ENCODE measurements around the gene PPP6R1. TPM values are rescaled to one million over a fixed set of nuclear protein-coding genes. Genes with fewer than 3 reads are reported as not detected.
"Not testable (repeated sequence)": the region's sequence is repeated elsewhere in the genome, so short reads cannot be mapped to it uniquely, and the experiment has no call there.

PPP6R1 gene
- total RNA-seq, 2 experiments from 2014 or later = 172 to 182 TPM

GRCh38 chr19:55202199-55202598 is 56.6 kb downstream of the PPP6R1 start:
- Histone ChIP-seq H3K27me3 (ENCODE audit: control insufficient read depth in 1 of 2, insufficient read depth in 2 of 2, low read length in 2 of 2) (peaks cover 11 to 15% of the 10 kb centered on the region in 2 experiments), H3K9me3 (ENCODE audit: control insufficient read depth in 1 of 2, insufficient read depth in 1 of 2, low read length in 2 of 2) (peaks cover 0 to 11% of the 10 kb centered on the region in 2 experiments)
- H3K4me1 ChIP-seq (ENCODE audit: insufficient read depth, low read length); H3K27ac Mint-ChIP-seq; H3K36me3 Mint-ChIP-seq (ENCODE audit: low read depth); H3K36me3 ChIP-seq (ENCODE audit: insufficient read depth, low read length); intact Hi-C loops (cut with DNase I, micrococcal nuclease); POLR2A ChIA-PET; ATAC-seq (ENCODE audit: poor library complexity); H3K4me1 Mint-ChIP-seq (ENCODE audit: low read depth); H3K4me3 Mint-ChIP-seq; H3K27ac ChIP-seq (ENCODE audit: low read depth in 1 of 2, low read length in 2 of 2); H3K4me3 ChIP-seq (ENCODE audit: low read length); H3K9me3 Mint-ChIP-seq: not testable (repeated sequence)
- H3K27me3 Mint-ChIP-seq = peaks cover 55% of the 10 kb centered on the region
- CTCF ChIA-PET = interaction anchor here (0.6 kb wide), 1 partner anchor 514 kb away, joined by 3 read pairs; no protein-coding TSS in a partner anchor
- peak; percentile 25 for TF ChIP-seq CTCF (IDR thresholded peaks at IDR 0.05)
- DNase-seq = peak in 3 of 14 experiments; percentile 6 to 34 (median 30)

GRCh38 chr19:55199620-55200204 is 59.1 kb downstream of the PPP6R1 start:
- intact Hi-C loops (cut with DNase I, micrococcal nuclease) = no loop called here
- Mint-ChIP-seq H3K36me3 (ENCODE audit: low read depth) (no peaks in the 10 kb centered on the region), H3K27ac (no peak overlapping the region)

GRCh38 chr19:55198651-55199050 is 60.2 kb downstream of the PPP6R1 start:
- Mint-ChIP-seq H3K27ac (no peak overlapping the region), H3K4me3 (no peak overlapping the region), H3K36me3 (ENCODE audit: low read depth) (no peaks in the 10 kb centered on the region), H3K27me3 (peaks cover 26% of the 10 kb centered on the region), H3K4me1 (ENCODE audit: low read depth) (no peaks in the 10 kb centered on the region), H3K9me3 (no peaks in the 10 kb centered on the region)
- ATAC-seq (ENCODE audit: poor library complexity) (no peak), DNase-seq (no peak)
- H3K27me3 ChIP-seq (ENCODE audit: control insufficient read depth in 1 of 2, insufficient read depth in 2 of 2, low read length in 2 of 2) = peaks cover 8 to 15% of the 10 kb centered on the region in 2 experiments
- H3K9me3 ChIP-seq (ENCODE audit: control insufficient read depth in 1 of 2, insufficient read depth in 1 of 2, low read length in 2 of 2) = peaks cover 0 to 3% of the 10 kb centered on the region in 2 experiments
- POLR2A ChIA-PET = no interaction called here
- intact Hi-C loops (cut with DNase I, micrococcal nuclease) = no loop called here
- no peak overlapping the region for H3K4me3 ChIP-seq (ENCODE audit: low read length)
- H3K36me3 ChIP-seq (ENCODE audit: insufficient read depth, low read length) = no peaks in the 10 kb centered on the region
- no peaks in the 10 kb centered on the region for H3K4me1 ChIP-seq (ENCODE audit: insufficient read depth, low read length)
- CTCF ChIA-PET = interaction anchor here (1.4 kb wide), 1 partner anchor 103 kb away, joined by 3 read pairs; no protein-coding TSS in a partner anchor
- TF ChIP-seq CTCF (IDR thresholded peaks at IDR 0.05) = no peak
- H3K27ac ChIP-seq (ENCODE audit: low read depth in 1 of 2, low read length in 2 of 2) = no peak overlapping the region

More at GRCh38 chr19:55199620-55200204, 59.1 kb downstream of the PPP6R1 start:
- POLR2A ChIA-PET = no interaction called here
- TF ChIP-seq CTCF (IDR thresholded peaks at IDR 0.05) = no peak
- H3K4me3 Mint-ChIP-seq = no peak overlapping the region
- DNase-seq (no peak), ATAC-seq (ENCODE audit: poor library complexity) (no peak)
- Histone ChIP-seq H3K4me3 (ENCODE audit: low read length) (no peak overlapping the region), H3K4me1 (ENCODE audit: insufficient read depth, low read length) (no peaks in the 10 kb centered on the region), H3K36me3 (ENCODE audit: insufficient read depth, low read length) (no peaks in the 10 kb centered on the region), H3K27ac (ENCODE audit: low read depth in 1 of 2, low read length in 2 of 2) (no peak overlapping the region), H3K9me3 (ENCODE audit: control insufficient read depth in 1 of 2, insufficient read depth in 1 of 2, low read length in 2 of 2) (peaks cover 0 to 3% of the 10 kb centered on the region in 2 experiments), H3K27me3 (ENCODE audit: control insufficient read depth in 1 of 2, insufficient read depth in 2 of 2, low read length in 2 of 2) (peaks cover 10 to 11% of the 10 kb centered on the region in 2 experiments)
- CTCF ChIA-PET = no interaction called here
- no peaks in the 10 kb centered on the region for H3K9me3 Mint-ChIP-seq
- H3K27me3 Mint-ChIP-seq = peaks cover 33% of the 10 kb centered on the region
- H3K4me1 Mint-ChIP-seq (ENCODE audit: low read depth) = no peaks in the 10 kb centered on the region

Measured in CD4-positive, alpha-beta T cell (primary cell).